ENCODE data around the gene SLC38A3.
"Not testable (repeated sequence)": the region's sequence is repeated elsewhere in the genome, so short reads cannot be mapped to it uniquely, and the experiment has no call there.

Gene SLC38A3

GRCh38 chr3:50250514-50250913 is 45.4 kb downstream of the SLC38A3 start:
- DNase-seq (ENCODE audit: low read depth): no peak

DNA sequence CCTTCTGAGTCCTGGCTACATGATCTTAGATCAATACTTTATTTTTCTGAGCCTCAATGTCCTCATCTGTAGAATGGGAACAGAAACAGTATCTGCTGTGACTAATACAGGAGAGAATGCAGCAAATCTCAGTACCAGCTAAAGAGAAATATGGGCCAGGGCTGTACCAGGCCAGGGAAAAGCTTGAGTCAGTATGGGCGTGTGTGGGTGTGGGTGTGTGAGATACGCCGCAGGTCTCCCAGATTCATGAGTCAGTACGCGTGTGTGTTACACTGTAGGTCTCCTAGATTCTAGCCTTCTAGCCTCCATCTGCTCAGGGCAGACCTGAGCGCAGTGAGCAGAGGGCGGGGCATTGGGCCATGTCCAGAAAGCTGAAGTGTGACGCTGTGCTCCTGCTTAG is 46.1 kb downstream of the SLC38A3 start:
- peak; percentile 49 for DNase-seq (ENCODE audit: low read depth)

DNA sequence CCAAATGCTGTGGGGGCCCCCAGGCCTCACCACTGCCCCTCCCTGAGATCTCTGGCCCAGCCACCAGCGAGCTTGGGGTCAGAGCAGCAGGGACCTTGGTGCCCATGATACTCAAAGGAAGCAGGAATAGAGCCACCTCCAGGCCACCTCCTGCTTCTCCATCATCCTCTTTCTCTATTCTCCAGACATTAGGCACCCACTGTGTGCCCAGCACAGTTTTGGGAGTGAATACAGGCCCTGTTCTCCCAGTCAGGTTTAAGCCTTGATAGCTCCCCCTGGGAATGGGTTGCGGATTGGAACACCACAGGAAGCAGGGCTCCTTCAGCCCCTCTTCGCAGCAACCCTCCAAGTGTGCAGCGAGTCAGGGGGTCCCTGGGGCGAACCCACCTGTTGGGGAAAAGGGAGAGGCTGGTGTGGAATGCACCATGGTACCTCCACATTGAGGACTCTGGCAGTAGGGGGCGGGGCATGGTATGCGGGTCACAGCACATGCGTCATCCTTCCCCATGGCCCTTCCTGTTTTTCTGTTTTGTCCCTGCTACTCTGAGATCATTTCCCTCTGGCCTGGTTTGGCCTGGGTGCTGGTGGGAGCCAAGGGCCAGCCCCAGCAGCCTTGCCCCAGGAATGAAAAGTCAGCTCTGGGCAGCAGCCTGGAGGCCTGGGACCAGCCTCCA is 49.6 kb downstream of the SLC38A3 start:
- DNase-seq (ENCODE audit: low read depth): no peak

GRCh38 chr3:50255251-50255615 is 50.2 kb downstream of the SLC38A3 start:
- no peak for DNase-seq (ENCODE audit: low read depth)

DNA sequence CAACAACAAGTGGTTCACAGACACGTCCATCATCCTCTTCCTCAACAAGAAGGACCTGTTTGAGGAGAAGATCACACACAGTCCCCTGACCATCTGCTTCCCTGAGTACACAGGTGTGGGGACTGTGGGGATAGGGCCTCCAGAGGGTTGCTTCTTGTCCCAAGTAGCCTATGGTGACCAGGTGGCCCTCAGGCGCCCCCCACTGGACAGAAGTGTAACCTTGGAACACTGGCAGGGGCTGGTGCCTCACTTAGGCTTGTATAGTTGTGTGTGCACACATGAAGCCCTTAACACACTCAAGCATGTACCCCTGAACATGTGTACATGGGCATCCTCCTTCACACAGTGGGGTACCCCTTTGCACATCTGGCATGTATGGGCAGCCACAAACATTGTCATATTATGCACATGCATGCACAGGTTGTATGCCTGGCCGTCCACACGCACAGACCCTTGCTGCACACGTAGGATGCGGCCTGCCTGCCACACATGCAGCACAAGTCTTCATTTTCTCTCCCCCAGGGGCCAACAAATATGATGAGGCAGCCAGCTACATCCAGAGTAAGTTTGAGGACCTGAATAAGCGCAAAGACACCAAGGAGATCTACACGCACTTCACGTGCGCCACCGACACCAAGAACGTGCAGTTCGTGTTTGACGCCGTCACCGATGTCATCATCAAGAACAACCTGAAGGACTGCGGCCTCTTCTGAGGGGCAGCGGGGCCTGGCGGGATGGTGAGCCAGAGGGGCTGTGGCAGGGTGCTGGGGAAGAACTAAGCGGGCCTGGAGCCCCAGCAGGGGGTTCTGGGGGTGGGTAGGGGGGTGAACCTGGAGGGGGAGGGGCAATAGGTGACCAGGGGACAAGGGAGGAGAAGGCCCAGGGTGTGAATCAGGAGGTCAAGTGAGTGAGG is 52.2 kb downstream of the SLC38A3 start:
- DNase-seq (ENCODE audit: low read depth): no peak

DNA sequence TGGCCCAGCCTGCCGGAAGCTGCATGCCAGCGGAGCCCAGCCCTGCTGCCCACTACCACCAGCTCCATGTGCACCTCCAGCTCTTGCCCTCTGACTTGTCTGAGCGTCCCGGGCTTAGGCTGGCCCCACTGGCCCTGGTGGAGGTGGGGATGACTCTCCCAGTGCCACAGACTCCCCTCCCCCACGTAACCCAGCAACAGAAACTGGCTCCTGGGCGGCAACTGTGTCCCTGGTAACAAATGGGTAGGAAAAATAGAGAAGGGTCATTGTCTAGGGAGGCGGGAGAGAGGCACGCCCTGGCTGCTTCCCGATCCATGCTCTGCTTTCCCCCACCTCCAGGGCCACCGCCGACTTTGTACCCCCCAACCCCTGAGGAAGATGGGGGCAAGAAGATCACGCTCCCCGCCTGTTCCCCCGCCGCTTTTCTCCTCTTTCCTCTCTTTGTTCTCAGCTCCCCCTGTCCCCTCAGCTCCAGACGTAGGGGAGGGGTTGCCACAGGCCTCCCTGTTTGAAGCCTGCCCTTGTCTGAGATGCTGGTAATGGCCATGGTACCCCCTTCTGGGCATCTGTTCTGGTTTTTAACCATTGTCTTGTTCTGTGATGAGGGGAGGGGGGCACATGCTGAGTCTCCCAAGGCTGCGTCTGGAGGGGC is 53.1 kb downstream of the SLC38A3 start:
- DNase-seq (ENCODE audit: low read depth): no peak

DNA sequence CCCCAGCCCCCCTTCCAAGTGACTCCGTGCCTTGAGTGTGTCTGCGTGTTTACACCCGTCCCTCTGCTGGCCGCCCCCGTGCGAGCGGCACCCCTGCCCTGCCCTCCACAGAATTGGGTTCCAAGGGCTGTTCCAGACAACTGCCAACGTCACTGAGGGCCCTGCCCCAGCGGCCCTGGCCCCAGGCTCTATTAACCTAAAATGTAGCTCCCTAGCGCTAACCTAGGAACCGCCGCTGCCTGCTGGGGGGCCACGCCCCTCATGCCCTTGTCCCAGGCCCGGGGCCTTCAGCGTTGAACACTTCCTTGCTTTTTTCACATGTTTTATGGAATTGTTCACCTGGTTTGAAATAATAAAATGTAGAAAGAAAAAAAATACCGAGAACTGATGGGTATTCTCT is 53.9 kb downstream of the SLC38A3 start:
- DNase-seq (ENCODE audit: low read depth): no peak

GRCh38 chr3:50259432-50260026 is 54.5 kb downstream of the SLC38A3 start:
- no peak for DNase-seq (ENCODE audit: low read depth)

DNA sequence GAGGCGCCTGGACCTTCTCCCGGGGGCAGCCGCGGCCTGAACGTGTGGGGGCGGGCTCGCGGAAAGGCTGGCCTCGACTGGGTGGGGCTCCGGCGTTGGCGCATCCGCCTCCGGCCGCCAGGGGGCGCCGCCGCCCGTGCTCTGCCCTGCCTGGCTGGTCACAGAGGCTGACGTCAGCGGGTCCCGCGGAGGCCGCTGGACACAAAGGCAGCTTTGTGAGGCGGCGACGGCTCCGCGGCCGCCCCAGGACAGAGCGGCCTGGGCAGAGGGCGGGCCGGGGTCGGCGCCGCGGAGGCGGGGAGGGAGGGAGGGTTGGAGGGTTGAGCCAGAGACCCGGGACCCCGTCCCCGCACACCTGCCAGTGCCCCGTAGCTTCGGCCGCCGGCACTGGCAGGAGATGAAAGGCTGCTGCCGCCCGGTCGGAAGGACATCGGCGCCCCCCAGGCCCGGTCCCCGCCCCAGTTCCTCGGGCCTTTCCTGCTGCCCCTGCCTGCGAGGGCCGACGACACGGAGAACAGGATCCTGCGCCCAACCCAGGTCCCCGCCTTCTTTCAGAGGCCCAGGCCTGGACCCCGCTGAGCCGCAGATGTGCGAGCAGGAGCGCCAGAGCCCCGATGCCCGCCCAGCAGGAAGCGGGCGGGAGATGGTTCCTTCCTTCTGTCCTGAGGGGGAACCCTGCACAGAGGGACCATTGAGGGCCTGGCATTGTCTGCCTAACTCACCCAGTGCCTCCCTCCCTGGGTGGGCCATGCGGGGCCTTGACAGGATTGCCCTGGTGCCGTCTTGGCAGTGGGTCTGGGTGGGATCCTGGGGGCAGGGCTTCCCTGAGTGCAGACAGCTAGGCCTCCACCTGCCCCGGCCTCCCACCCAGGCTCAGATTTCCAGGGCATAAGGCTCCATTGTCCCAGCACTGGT is 55.2 kb downstream of the SLC38A3 start:
- peak; percentile 80 for DNase-seq (ENCODE audit: low read depth)

DNA sequence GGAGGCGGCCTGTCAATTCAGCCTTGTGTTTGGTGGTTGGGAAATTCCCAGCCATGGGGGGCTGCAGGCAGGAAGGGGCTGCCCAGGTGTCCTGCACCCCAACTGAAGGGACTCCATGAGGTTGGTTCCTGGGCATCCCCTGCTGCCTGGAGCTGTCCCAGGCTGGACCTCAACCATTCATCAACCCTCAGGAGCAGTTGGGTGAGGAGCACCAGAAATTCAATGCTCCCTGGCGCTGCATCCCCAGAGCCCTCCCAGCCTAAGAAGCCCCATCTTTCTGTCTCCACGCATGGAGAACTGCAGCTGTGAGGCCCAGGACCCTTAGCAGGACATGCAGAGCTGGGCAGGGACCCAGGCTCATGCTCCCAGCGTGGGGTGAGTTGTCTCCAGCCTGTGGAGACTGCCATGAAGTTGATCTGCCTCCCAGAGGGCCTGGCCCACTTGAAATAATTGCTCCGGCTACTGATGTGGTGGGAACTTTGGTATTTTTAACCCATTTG is 55.9 kb downstream of the SLC38A3 start:
- no peak for DNase-seq (ENCODE audit: low read depth)

GRCh38 chr3:50261505-50261904 is 56.4 kb downstream of the SLC38A3 start:
- no peak for DNase-seq (ENCODE audit: low read depth)

- DNase-seq (ENCODE audit: low read depth): not testable (repeated sequence)
Observed at GRCh38 chr3:50262200-50262599, 57.1 kb downstream of the SLC38A3 start.

GRCh38 chr3:50262778-50263177 is 57.7 kb downstream of the SLC38A3 start:
- no peak for DNase-seq (ENCODE audit: low read depth)

- no peak for DNase-seq (ENCODE audit: low read depth)
Observed at GRCh38 chr3:50263478-50264382, 58.7 kb downstream of the SLC38A3 start.

GRCh38 chr3:50264383-50264963 is 59.4 kb downstream of the SLC38A3 start:
- DNase-seq (ENCODE audit: low read depth): peak; percentile 74

DNA sequence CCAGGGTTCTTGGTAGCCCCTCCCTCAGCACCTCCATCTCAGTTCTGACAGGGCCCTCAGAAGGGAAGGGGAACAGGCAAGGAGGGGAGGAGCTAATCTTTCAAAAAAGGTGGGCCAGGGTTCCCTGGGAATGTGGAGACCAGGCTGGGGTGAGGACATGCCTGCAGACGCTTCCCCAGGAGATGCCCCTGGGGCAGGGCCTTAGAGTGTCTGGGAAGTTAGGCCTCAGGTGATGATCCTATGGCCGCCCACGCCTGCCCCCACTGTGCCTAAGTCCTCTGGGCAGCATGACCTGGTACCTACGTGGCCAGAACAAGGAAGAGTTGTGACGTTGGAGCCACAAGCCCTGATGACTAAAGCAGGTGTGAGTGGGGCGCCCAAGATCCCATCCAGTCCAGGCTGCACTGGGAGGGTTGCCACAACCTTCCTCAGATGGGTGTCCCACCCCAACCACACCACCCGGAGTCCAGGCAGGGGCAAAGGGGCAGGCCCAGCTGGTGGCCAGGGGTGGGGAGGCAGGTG is 60.0 kb downstream of the SLC38A3 start:
- DNase-seq (ENCODE audit: low read depth): no peak

- no peak for DNase-seq (ENCODE audit: low read depth)
Observed at GRCh38 chr3:50265571-50265970, 60.5 kb downstream of the SLC38A3 start.

GRCh38 chr3:50266017-50266416 is 60.9 kb downstream of the SLC38A3 start:
- DNase-seq (ENCODE audit: low read depth): no peak

- no peak for DNase-seq (ENCODE audit: low read depth)
Observed at GRCh38 chr3:50266836-50267235, 61.8 kb downstream of the SLC38A3 start.
